Measurements from ENCODE around the gene INSIG1. TPM values are rescaled to one million over a fixed set of nuclear protein-coding genes. Genes with fewer than 3 reads are reported as not detected.

INSIG1 gene
- total RNA-seq, 1 experiment from 2014 or later = 54.7 TPM

DNA sequence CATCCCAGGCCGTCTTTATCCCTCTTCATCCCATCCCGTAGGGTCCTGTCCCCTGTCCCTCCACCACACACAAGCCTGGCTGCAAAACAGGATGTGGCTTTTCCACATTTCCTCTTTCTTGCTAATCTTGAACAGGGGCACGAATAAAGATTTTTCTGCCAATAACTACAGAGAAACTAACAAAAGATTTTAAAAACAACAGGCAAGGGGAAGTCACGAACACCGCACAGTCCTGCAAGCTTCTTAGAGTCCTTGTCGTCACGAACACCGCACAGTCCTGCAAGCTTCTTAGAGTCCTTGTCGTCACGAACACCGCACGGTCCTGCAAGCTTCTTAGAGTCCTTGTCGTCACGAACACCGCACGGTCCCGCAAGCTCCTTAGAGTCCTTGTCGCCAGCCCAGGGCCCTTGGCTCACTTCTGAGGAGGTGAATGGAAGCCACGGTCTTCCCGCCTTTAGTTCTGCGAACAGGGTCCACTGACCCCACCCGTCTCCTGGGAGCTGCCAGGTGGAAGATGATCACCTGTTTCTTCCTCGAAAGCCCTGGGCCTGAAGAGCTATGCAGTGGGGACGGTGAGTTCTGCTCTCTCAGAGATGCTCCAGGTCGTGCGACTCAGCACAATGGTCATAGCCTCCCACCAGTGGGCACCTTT, 10.3 kb upstream of the INSIG1 start:
- no peaks in the 10 kb centered on the region for H3K9me3 ChIP-seq (ENCODE audit: control insufficient read depth in 1 of 2, insufficient read depth in 1 of 2, low read depth in 1 of 2, low read length in 2 of 2)
- POLR2A ChIA-PET = no interaction called here
- no peak overlapping the region for H3K9ac ChIP-seq (ENCODE audit: low read length)
- no peaks in the 10 kb centered on the region for H3K9me2 ChIP-seq (ENCODE audit: insufficient read depth)
- no peak overlapping the region for H2AFZ ChIP-seq (ENCODE audit: low read depth, low read length, poor library complexity, severe bottlenecking)
- intact Hi-C loops (cut with micrococcal nuclease) = no loop called here
- H3K4me3 ChIP-seq (replicated peaks in 1 of 2; ENCODE audit: low read depth in 1 of 2, low read length in 2 of 2) = no peak overlapping the region
- H3K4me1 ChIP-seq (ENCODE audit: control insufficient read depth in 1 of 2, insufficient read depth in 2 of 2, low read length in 2 of 2) = peaks cover 12 to 22% of the 10 kb centered on the region in 2 experiments; a peak in 3 of 4 replicates
- TF ChIP-seq RAD21 (IDR thresholded peaks at IDR 0.05; ENCODE audit: low read depth) = no peak
- TF ChIP-seq ZFX (IDR thresholded peaks at IDR 0.05) = no peak
- TF ChIP-seq CBX3 (IDR thresholded peaks at IDR 0.05; ENCODE audit: low read depth) = no peak
- TF ChIP-seq ELF1 (IDR thresholded peaks at IDR 0.05; ENCODE audit: borderline replicate concordance, low read depth) = no peak
- TF ChIP-seq POLR2AphosphoS5 (IDR thresholded peaks at IDR 0.05; ENCODE audit: low read depth, low read length) = no peak
- no peak for TF ChIP-seq ZNF274 (IDR thresholded peaks at IDR 0.05; ENCODE audit: low read depth, low read length)
- TF ChIP-seq, protein P1, sequence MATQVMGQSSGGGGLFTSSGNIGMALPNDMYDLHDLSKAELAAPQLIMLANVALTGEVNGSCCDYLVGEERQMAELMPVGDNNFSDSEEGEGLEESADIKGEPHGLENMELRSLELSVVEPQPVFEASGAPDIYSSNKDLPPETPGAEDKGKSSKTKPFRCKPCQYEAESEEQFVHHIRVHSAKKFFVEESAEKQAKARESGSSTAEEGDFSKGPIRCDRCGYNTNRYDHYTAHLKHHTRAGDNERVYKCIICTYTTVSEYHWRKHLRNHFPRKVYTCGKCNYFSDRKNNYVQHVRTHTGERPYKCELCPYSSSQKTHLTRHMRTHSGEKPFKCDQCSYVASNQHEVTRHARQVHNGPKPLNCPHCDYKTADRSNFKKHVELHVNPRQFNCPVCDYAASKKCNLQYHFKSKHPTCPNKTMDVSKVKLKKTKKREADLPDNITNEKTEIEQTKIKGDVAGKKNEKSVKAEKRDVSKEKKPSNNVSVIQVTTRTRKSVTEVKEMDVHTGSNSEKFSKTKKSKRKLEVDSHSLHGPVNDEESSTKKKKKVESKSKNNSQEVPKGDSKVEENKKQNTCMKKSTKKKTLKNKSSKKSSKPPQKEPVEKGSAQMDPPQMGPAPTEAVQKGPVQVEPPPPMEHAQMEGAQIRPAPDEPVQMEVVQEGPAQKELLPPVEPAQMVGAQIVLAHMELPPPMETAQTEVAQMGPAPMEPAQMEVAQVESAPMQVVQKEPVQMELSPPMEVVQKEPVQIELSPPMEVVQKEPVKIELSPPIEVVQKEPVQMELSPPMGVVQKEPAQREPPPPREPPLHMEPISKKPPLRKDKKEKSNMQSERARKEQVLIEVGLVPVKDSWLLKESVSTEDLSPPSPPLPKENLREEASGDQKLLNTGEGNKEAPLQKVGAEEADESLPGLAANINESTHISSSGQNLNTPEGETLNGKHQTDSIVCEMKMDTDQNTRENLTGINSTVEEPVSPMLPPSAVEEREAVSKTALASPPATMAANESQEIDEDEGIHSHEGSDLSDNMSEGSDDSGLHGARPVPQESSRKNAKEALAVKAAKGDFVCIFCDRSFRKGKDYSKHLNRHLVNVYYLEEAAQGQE (IDR thresholded peaks at IDR 0.05; ENCODE audit: low read depth) = no peak
- TF ChIP-seq, protein P2, sequence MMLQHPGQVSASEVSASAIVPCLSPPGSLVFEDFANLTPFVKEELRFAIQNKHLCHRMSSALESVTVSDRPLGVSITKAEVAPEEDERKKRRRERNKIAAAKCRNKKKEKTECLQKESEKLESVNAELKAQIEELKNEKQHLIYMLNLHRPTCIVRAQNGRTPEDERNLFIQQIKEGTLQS (IDR thresholded peaks at IDR 0.05) = no peak
- TF ChIP-seq, protein P3, sequence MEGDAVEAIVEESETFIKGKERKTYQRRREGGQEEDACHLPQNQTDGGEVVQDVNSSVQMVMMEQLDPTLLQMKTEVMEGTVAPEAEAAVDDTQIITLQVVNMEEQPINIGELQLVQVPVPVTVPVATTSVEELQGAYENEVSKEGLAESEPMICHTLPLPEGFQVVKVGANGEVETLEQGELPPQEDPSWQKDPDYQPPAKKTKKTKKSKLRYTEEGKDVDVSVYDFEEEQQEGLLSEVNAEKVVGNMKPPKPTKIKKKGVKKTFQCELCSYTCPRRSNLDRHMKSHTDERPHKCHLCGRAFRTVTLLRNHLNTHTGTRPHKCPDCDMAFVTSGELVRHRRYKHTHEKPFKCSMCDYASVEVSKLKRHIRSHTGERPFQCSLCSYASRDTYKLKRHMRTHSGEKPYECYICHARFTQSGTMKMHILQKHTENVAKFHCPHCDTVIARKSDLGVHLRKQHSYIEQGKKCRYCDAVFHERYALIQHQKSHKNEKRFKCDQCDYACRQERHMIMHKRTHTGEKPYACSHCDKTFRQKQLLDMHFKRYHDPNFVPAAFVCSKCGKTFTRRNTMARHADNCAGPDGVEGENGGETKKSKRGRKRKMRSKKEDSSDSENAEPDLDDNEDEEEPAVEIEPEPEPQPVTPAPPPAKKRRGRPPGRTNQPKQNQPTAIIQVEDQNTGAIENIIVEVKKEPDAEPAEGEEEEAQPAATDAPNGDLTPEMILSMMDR (IDR thresholded peaks at IDR 0.05 in 2 of 3, conservative IDR thresholded peaks at IDR 0.05 in 1 of 3; ENCODE audit: borderline replicate concordance in 1 of 3, insufficient read depth in 1 of 3, low read depth in 2 of 3, low read length in 2 of 3) = no peak
- TF ChIP-seq, protein P4, sequence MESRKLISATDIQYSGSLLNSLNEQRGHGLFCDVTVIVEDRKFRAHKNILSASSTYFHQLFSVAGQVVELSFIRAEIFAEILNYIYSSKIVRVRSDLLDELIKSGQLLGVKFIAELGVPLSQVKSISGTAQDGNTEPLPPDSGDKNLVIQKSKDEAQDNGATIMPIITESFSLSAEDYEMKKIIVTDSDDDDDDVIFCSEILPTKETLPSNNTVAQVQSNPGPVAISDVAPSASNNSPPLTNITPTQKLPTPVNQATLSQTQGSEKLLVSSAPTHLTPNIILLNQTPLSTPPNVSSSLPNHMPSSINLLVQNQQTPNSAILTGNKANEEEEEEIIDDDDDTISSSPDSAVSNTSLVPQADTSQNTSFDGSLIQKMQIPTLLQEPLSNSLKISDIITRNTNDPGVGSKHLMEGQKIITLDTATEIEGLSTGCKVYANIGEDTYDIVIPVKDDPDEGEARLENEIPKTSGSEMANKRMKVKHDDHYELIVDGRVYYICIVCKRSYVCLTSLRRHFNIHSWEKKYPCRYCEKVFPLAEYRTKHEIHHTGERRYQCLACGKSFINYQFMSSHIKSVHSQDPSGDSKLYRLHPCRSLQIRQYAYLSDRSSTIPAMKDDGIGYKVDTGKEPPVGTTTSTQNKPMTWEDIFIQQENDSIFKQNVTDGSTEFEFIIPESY (IDR thresholded peaks at IDR 0.05; ENCODE audit: extremely low read depth, insufficient replicate concordance, low read length) = no peak
- H3K27ac ChIP-seq (ENCODE audit: low read depth, low read length) = no peak overlapping the region
- no peak overlapping the region for H3K4me2 ChIP-seq (ENCODE audit: low read length)
- BruUV-seq (replicated peaks) = no TSS peak
- no peaks in the 10 kb centered on the region for H3K36me3 ChIP-seq (ENCODE audit: control insufficient read depth in 1 of 2, insufficient read depth in 2 of 2, low read length in 2 of 2)
- CTCF ChIA-PET = interaction anchor here (1.3 kb wide), 1 partner anchor 57 kb away, joined by 3 read pairs; no protein-coding TSS in a partner anchor
- no peaks in the 10 kb centered on the region for H3K79me2 ChIP-seq (ENCODE audit: insufficient read depth, low read length)
- DNase-seq (ENCODE audit: low read depth, low spot score) (no peak), ATAC-seq (no peak)
- no peaks in the 10 kb centered on the region for H4K20me1 ChIP-seq (ENCODE audit: insufficient read depth)
- peaks cover 3% of the 10 kb centered on the region; the same call in 1 of the 2 replicates for H3K27me3 ChIP-seq (ENCODE audit: insufficient read depth, low read length)
- RAD21 ChIA-PET (ENCODE audit: low non-redundant PET in 1 of 2, low total read pairs in 2 of 2, uncharacterized antibody in 2 of 2, unreplicated experiment in 2 of 2) = no interaction called here

Data from HCT116 (cell line).